HG02981 (cell line): ENCODE results near the gene AP5S1.
"Not testable (repeated sequence)": the region's sequence is repeated elsewhere in the genome, so short reads cannot be mapped to it uniquely, and the experiment has no call there.

ENCODE experiments used
- ATAC-seq: cut with Tn5 transposase; IDR thresholded peaks from one replicate; pipeline ENCODE4 v1.9.1; 2021; ENCODE audit warnings: mild to moderate bottlenecking, moderate library complexity; ENCODE audit not compliant: unreplicated experiment

The AP5S1 gene

GRCh38 chr20:3811467-3812258 lies 8.7 kb upstream of the AP5S1 start:
- ATAC-seq: no peak

DNA sequence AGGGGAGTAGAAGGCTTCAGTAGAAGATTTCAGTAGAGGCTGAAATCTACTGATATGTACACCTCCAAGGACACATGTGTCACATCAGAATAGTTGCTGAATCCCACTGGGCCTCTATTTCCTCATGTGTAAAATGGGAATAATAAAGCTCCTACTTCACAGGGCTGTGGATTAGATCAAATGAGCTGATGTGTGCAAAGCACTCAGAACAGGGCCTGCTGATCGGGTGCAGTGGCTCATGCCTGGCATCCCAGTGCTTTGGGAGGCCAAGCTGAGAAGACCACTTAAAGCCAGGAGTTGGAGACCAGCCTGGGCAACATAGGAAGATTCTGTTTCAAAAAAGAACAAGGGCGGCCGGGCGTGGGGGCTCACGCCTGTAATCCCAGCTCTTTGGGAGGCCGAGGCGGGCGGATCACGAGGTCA lies 8.1 kb upstream of the AP5S1 start:
- ATAC-seq: no peak

GRCh38 chr20:3812975-3813847 lies 7.1 kb upstream of the AP5S1 start:
- no peak for ATAC-seq

DNA sequence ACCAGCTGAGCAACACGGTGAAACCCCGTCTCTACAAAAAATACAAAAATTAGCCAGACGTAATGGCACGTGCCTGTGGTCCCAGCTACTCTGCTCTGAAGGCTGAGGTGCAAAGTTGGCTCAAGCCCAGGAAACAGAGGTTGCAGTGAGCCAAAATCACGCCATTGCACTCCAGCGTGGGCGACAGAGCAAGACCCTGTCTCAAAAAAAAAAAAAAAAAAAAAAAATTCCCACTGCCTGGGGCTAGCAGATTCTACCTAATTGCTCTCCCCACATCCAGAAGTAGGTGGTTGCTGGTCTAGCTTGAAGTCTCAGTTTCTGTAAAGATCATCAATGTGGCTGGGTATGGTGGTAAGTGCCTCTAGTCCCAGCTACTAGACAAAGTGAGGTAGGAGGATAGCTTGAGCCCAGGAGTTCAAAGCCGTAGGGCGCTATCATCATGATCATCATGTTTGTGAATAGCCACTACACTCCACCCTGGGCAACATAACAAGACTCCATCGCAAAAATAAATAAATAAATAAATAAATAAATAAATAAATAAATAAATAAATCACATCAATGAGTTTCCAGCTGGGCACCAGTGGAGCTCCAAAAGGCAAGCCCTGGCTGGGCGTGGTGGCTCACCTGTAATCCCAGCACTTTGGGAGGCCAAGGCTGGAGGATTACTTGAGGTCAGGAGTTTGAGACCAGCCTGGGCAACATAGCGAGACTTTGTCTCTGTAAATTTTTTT lies 6.3 kb upstream of the AP5S1 start:
- no peak for ATAC-seq

- ATAC-seq: no peak
Observed at GRCh38 chr20:3814928-3815495, 5.3 kb upstream of the AP5S1 start.

DNA sequence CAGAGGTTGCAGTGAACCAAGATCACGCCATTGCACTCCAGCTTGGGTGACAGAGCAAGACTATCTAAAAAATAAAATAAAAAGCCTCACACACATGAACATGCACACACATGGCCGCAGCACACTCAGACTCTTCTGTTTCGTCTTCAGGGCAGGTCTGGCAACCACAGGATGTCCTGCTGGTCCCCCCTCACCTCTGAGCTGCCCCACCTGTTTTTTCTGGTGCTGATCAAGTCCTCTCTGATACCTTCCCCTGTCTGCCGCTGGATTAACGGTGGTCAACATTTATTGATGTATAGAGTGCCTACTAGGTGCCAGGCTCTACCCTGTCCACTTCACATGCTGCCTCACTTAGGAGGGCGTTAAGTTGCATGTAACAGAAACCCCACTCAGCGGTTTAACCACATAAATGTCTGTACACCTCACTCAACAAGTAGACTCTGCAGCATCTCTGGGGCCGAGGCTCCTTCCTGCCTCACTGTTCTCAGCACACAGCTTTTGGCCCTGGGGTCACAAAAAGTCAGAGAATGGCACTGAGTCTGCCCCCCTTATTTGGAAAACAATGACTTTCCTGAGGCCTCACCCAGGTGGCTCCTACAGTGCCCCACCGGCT lies 4.5 kb upstream of the AP5S1 start:
- no peak for ATAC-seq

DNA sequence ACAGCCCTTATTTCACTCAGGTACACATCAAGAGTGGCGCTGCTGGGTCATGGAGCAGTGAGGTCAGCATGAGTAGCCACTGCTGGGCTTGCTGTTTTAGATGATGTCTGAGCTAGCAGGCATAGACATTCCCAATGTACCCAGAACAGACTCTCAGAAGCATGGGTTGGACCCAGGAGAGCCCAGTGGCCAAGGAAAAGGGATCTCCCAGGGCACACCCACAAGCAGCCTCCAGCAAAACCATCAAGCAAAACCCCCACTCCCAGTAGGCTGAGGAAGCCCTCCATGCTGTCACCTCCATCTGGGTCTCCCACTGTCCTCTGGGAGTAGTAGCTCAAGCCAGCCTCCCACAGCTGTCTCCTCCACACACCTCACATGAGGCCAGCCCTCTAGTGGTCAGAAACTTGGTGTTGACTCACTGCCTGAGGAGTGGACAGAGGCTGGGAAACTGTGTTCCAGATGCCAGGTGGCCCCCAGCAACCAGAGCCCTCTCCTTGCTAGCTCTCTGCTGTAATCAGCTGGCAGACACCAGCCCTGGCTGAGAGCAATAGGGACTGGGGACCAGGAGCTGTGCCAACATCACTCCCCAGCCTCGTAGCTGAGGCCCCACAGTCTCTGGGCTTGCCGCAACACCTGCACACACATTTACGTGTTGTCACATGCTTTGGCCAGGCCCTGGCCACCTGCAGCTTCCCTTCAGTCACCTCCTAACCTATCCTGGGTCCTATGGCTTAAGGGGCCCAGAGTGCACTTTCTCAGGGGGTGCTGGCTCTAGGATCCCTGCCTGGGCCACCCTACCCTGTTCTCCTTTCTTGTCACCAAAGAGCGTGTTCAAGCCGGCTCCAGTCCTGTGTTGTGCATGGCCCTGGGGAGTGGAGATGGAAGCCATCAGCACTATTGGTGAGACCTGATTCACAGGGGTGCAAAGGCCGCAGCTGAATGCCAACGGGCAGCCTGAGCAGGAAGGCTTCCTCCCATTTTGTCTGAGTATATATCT lies 1.9 kb upstream of the AP5S1 start:
- ATAC-seq: no peak

- ATAC-seq: no peak
Observed at GRCh38 chr20:3819411-3820047, 818 bp upstream of the AP5S1 start.

- ATAC-seq: peak; percentile 9
Observed at GRCh38 chr20:3820901-3821727, 767 bp downstream of the AP5S1 start.

DNA sequence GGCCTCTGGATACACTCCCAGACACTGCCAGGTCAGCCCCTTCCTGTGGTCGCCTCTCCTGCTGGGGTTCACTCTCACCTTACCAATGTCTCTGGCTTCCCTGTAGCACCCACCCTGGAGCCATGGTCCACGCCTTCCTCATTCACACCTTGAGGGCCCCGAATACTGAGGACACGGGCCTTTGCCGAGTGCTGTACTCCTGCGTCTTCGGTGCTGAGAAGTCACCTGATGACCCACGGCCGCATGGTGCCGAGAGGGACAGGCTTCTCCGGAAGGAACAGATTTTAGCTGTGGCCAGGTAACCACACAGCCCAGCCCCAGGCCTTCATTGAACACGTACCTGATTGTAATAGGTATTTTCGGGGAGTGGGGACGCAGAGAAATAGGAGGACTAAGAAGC lies 1.6 kb downstream of the AP5S1 start:
- no peak for ATAC-seq

- ATAC-seq: no peak
Observed at GRCh38 chr20:3823881-3824280, 3.5 kb downstream of the AP5S1 start.

- no peak for ATAC-seq
Observed at GRCh38 chr20:3825526-3825925, 5.2 kb downstream of the AP5S1 start.

- no peak for ATAC-seq
Observed at GRCh38 chr20:3826420-3826819, 6.1 kb downstream of the AP5S1 start.

GRCh38 chr20:3828798-3829197 lies 8.5 kb downstream of the AP5S1 start:
- ATAC-seq: no peak

DNA sequence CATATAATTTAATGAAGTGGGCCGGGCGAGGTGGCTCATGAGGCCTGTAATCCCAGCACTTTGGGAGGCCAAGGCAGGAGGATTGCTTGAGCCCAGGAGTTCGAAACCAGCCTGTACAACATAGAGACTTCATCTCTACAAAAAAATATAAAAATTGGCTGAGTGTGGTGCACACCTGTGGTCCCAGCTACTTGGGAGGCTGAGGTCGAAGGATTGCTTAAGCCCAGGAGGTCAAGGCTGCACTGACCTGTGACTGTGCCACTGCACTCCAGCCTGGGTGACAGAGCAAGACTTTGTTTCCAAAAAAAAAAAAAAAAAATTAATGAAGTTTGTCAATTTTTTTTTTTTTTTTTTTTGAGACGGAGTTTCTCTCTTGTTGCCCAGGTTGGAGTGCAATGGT lies 9.5 kb downstream of the AP5S1 start:
- ATAC-seq: not testable (repeated sequence)

GRCh38 chr20:3836132-3836531 lies 15.8 kb downstream of the AP5S1 start:
- no peak for ATAC-seq

DNA sequence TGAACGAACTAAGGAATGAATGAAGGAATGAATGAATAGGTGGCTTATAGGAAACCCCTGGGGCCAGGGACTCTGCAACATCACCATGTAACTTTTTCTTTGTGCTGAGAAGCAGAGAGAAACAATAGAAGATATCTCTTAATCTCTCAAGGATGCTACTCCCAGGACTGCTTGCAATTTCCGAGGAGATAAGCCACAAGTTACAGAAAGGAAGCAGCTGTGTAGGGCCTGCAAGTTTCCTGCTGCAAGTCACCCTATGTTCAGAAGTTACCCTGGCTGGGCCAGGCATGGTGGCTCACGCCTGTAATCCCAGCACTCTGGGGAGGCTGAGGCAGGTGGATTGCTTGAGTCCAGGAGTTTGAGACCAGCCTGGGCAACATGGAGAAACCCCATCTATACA lies 19.0 kb downstream of the AP5S1 start:
- no peak for ATAC-seq

DNA sequence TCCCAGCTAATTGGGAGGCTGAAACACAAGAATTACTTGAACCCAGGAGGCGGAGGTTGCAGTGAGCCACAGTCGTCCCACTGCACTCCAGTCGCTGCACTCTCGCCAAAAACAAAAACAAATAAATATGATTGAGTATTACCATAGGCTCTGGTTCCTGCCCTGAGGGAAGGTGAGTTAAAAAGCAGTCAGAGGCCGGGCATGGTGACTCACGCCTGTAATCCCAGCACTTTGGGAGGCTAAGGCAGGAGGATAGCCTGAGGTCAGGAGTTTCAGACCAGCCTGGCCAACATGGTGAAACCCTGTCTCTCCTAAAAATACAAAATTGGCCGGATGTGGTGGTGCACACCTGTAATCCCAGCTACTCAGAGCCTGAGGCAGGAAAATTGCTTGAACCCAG lies 19.9 kb downstream of the AP5S1 start:
- not testable (repeated sequence) for ATAC-seq
